ENCODE measurements around the gene SBF2. TPM values are rescaled to one million over a fixed set of nuclear protein-coding genes. Genes with fewer than 3 reads are reported as not detected.

SBF2 gene
- total RNA-seq, 2 experiments from 2014 or later, result 15.8 to 18.6 TPM

GRCh38 chr11:9790703-9791102, 503.3 kb downstream of the SBF2 start:
- no peak for ATAC-seq (ENCODE audit: low read depth)
- DNase-seq, result no peak
- Mint-ChIP-seq H3K4me1 (peaks cover 7% of the 10 kb centered on the region), H3K27me3 (no peaks in the 10 kb centered on the region), H3K27ac (no peak overlapping the region), H3K9me3 (no peaks in the 10 kb centered on the region), H3K4me3 (no peak overlapping the region), H3K36me3 (peaks cover 8% of the 10 kb centered on the region)
- POLR2A ChIA-PET, result no interaction called here

- no peak overlapping the region for H3K4me3 Mint-ChIP-seq
- no peak overlapping the region for H3K27ac Mint-ChIP-seq
- no peaks in the 10 kb centered on the region for H3K27me3 Mint-ChIP-seq
- POLR2A ChIA-PET, result no interaction called here
- ATAC-seq (ENCODE audit: low read depth) (no peak), DNase-seq (no peak)
- H3K9me3 Mint-ChIP-seq, result no peaks in the 10 kb centered on the region
- peaks cover 7% of the 10 kb centered on the region for H3K4me1 Mint-ChIP-seq
- peaks cover 8% of the 10 kb centered on the region for H3K36me3 Mint-ChIP-seq
Measured at GRCh38 chr11:9789910-9790309, 504.1 kb downstream of the SBF2 start.

DNA sequence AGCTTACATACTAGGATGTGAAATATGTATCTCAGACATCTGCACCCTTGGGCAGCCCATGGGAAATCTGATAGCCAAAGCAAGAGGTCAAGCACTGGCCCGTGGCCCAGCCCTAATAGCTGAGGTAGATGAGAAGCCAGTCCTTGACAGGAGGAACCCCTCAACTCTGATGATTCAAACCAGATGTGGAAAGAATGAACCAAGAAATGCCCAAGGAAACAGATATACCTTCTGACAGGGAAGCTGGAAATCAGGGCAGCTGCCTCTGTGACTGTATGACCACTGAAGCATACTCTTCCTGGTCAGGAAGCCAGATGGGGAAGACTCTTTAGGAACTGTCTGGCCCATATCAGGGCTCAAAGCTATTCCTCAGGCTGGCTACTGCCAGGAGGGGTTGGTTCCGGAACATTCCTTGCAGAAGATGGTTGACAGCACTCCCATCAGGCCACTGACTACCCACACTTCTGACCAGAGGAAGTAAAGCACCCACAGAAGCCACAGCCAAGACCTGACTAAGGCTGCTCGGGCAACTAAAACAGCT, 506.0 kb downstream of the SBF2 start:
- DNase-seq (no peak), ATAC-seq (ENCODE audit: low read depth) (no peak)
- Mint-ChIP-seq H3K9me3 (no peaks in the 10 kb centered on the region), H3K27ac (no peak overlapping the region), H3K27me3 (no peaks in the 10 kb centered on the region), H3K4me1 (peaks cover 7% of the 10 kb centered on the region), H3K4me3 (no peak overlapping the region), H3K36me3 (peaks cover 8% of the 10 kb centered on the region)
- POLR2A ChIA-PET, result no interaction called here

DNA sequence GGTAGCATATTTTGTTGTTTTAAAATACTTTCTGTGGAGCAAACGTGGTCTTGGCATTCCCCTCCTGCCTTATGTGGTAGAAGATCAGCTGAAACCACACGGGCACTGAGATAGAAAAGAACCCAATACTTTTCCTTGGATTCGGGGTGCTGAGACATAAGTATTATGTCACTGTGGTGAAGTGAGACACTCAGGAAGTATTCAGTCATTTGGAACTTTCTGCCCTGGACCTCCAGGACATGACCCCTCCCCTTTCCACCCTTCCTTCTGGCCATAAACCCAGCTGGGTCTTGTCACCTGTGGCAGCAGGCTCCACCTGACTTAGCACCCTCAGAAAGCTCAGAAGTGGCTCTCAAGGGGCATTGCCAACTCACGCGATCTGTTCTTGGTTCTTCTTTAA, 506.8 kb downstream of the SBF2 start:
- Mint-ChIP-seq H3K4me1 (peaks cover 7% of the 10 kb centered on the region), H3K27me3 (no peaks in the 10 kb centered on the region), H3K36me3 (peaks cover 8% of the 10 kb centered on the region), H3K27ac (no peak overlapping the region), H3K9me3 (no peaks in the 10 kb centered on the region), H3K4me3 (no peak overlapping the region)
- POLR2A ChIA-PET, result no interaction called here
- DNase-seq, result no peak
- no peak for ATAC-seq (ENCODE audit: low read depth)

DNA sequence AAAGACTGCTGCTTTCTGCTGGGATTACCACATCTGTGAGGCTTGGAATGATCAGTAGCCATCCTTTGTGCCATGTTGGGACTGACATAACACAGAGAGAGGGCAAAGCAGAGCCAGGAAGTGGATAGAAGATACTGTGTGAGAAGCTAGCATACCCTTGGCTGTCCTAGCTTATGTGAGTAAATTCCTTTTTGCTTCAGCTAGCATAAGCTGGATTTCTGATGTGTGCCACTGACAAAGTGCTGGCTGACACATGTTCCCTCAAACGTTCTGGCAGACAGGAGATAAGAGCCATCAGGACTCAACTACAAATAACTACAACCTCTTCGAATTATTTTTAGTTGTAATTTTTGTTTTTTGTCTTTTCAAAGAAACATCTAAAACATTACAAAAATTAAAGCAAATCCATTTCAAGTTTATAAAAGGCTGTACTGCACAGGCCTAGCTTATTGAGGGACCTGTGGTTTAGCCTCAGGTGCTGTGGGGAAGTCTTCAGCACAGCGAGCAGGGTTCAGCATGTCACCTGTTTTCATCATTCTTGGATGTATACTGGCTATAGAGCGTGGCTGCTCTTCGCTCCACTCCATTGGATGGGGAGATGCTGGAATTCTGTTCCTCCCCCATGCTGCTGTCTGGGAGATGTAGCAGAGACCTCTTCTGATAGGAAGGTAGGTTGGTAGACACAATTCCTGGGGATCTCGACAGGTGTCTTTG, 509.3 kb downstream of the SBF2 start:
- Mint-ChIP-seq H3K4me1 (peaks cover 7% of the 10 kb centered on the region), H3K27me3 (no peaks in the 10 kb centered on the region), H3K36me3 (peaks cover 8% of the 10 kb centered on the region), H3K4me3 (no peak overlapping the region), H3K27ac (no peak overlapping the region), H3K9me3 (no peaks in the 10 kb centered on the region)
- ATAC-seq (ENCODE audit: low read depth) (no peak), DNase-seq (no peak)
- POLR2A ChIA-PET, result no interaction called here

- no peak for ATAC-seq (ENCODE audit: low read depth)
- Mint-ChIP-seq H3K27me3 (no peaks in the 10 kb centered on the region), H3K36me3 (peaks cover 8% of the 10 kb centered on the region), H3K4me3 (no peak overlapping the region), H3K27ac (no peak overlapping the region), H3K9me3 (no peaks in the 10 kb centered on the region), H3K4me1 (peaks cover 7% of the 10 kb centered on the region)
- DNase-seq, result no peak
- POLR2A ChIA-PET, result no interaction called here
Measured at GRCh38 chr11:9783986-9784385, 510.0 kb downstream of the SBF2 start.

GRCh38 chr11:9780929-9781328, 513.1 kb downstream of the SBF2 start:
- Mint-ChIP-seq H3K27me3 (no peaks in the 10 kb centered on the region), H3K27ac (no peak overlapping the region), H3K36me3 (peaks cover 4% of the 10 kb centered on the region), H3K9me3 (no peaks in the 10 kb centered on the region), H3K4me3 (no peak overlapping the region), H3K4me1 (no peaks in the 10 kb centered on the region)
- DNase-seq (no peak), ATAC-seq (ENCODE audit: low read depth) (no peak)
- POLR2A ChIA-PET, result no interaction called here

- H3K4me3 Mint-ChIP-seq, result no peak overlapping the region
- POLR2A ChIA-PET, result no interaction called here
- H3K4me1 Mint-ChIP-seq, result no peaks in the 10 kb centered on the region
- H3K27ac Mint-ChIP-seq, result no peak overlapping the region
- DNase-seq, result no peak
- H3K36me3 Mint-ChIP-seq, result peaks cover 4% of the 10 kb centered on the region
- ATAC-seq (ENCODE audit: low read depth), result no peak
- no peaks in the 10 kb centered on the region for H3K9me3 Mint-ChIP-seq
- H3K27me3 Mint-ChIP-seq, result no peaks in the 10 kb centered on the region
Measured at GRCh38 chr11:9777525-9777924, 516.5 kb downstream of the SBF2 start.

- Mint-ChIP-seq H3K4me1 (no peaks in the 10 kb centered on the region), H3K27ac (no peak overlapping the region), H3K36me3 (peaks cover 4% of the 10 kb centered on the region), H3K9me3 (no peaks in the 10 kb centered on the region), H3K4me3 (no peak overlapping the region), H3K27me3 (no peaks in the 10 kb centered on the region)
- ATAC-seq (ENCODE audit: low read depth) (no peak), DNase-seq (no peak)
- POLR2A ChIA-PET, result no interaction called here
Measured at GRCh38 chr11:9777066-9777465, 517.0 kb downstream of the SBF2 start.

DNA sequence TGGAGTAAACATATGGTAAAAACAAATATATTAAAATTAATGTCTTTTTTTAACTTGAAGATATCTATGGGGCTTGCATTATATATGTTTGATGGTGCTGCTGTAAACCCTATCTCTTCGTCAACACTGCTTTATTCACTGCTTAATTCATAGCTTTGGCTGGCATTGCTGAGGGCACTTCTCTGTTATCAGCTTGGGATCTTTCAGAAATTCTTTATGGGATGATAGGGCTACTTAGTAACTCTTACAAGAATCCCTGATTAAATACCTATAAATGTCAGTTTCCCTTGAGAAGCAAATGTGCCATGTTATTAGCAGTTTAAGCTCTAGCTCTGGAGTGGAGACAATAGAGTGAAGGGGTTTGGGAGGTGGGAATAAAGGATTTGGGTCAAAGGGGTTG, 517.8 kb downstream of the SBF2 start:
- Mint-ChIP-seq H3K9me3 (no peaks in the 10 kb centered on the region), H3K27me3 (no peaks in the 10 kb centered on the region), H3K36me3 (peaks cover 4% of the 10 kb centered on the region), H3K4me3 (no peak overlapping the region), H3K27ac (no peak overlapping the region), H3K4me1 (peaks cover 3% of the 10 kb centered on the region)
- POLR2A ChIA-PET, result no interaction called here
- no peak for ATAC-seq (ENCODE audit: low read depth)
- DNase-seq, result no peak

DNA sequence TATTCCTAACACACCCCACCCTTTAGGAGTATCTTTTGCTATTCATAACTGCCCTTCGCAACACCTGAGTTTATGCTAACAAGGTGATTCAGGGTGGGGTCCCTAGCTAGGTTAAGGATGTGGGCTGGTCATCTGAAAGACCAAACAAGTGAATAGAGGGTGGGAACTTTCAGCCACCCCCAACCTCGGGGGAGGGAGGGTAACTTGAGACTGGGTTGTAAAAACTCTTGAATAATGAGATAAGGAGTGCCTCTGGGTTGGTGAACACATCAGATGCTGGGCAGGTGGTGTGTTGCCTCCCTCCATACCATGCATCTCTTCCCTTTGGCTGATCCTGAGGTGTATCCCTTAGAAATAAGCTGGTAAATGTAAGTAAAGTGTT, 518.6 kb downstream of the SBF2 start:
- Mint-ChIP-seq H3K4me1 (peaks cover 3% of the 10 kb centered on the region), H3K27ac (no peak overlapping the region), H3K36me3 (peaks cover 2% of the 10 kb centered on the region), H3K9me3 (no peaks in the 10 kb centered on the region), H3K4me3 (no peak overlapping the region), H3K27me3 (no peaks in the 10 kb centered on the region)
- DNase-seq (no peak), ATAC-seq (ENCODE audit: low read depth) (no peak)
- POLR2A ChIA-PET, result no interaction called here

- Mint-ChIP-seq H3K9me3 (no peaks in the 10 kb centered on the region), H3K4me1 (peaks cover 3% of the 10 kb centered on the region), H3K36me3 (no peaks in the 10 kb centered on the region), H3K27me3 (no peaks in the 10 kb centered on the region), H3K27ac (no peak overlapping the region), H3K4me3 (no peak overlapping the region)
- DNase-seq, result no peak
- no peak for ATAC-seq (ENCODE audit: low read depth)
- POLR2A ChIA-PET, result no interaction called here
Measured at GRCh38 chr11:9774591-9775397, 519.2 kb downstream of the SBF2 start.

DNA sequence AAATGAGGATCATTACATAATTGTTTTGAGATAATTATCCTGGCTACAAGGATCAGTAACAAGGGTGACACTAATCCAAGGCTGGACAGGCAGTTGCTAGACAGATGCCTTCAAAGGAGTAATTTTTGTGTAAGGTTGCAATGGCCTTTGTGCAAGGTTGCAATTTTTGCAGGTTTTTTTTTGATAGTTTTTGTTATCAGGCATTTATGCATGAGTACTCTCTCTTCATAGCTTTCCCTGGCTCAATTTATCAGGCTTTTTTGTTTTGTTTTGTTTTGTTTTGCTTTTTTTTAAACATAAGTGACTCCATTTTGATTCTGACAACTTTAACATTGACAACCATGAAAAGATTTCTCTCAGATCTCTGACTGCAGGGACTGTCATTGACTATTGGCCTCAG, 519.9 kb downstream of the SBF2 start:
- Mint-ChIP-seq H3K36me3 (no peaks in the 10 kb centered on the region), H3K27ac (no peak overlapping the region), H3K4me3 (no peak overlapping the region), H3K4me1 (peaks cover 3% of the 10 kb centered on the region), H3K27me3 (no peaks in the 10 kb centered on the region), H3K9me3 (peaks cover under 1% of the 10 kb centered on the region)
- POLR2A ChIA-PET, result no interaction called here
- no peak for ATAC-seq (ENCODE audit: low read depth)
- no peak for DNase-seq

GRCh38 chr11:9773524-9773923, 520.5 kb downstream of the SBF2 start:
- POLR2A ChIA-PET, result no interaction called here

More at GRCh38 chr11:9773524-9773923, 520.5 kb downstream of the SBF2 start:
- Mint-ChIP-seq H3K9me3 (peaks cover 3% of the 10 kb centered on the region), H3K27ac (no peak overlapping the region), H3K4me3 (no peak overlapping the region), H3K36me3 (no peaks in the 10 kb centered on the region), H3K27me3 (no peaks in the 10 kb centered on the region), H3K4me1 (peaks cover 3% of the 10 kb centered on the region)
- ATAC-seq (ENCODE audit: low read depth) (no peak), DNase-seq (no peak)
